WTC11 (cell line): ENCODE results near the gene EIF2A.

Source experiments
- ATF2 ChIP-seq: sonication (generic); formaldehyde crosslinking; IDR thresholded peaks from 2 replicates; pipeline ENCODE4 v1.8.1; 2022; ENCODE audit warnings: low read depth, missing genetic modification reagents, borderline replicate concordance
- ATF3 ChIP-seq: sonication (generic); formaldehyde crosslinking; conservative IDR thresholded peaks from 2 replicates; pipeline ENCODE4 v1.8.1; 2022; ENCODE audit warnings: mild to moderate bottlenecking, missing genetic modification reagents
- CREM ChIP-seq: sonication (generic); formaldehyde crosslinking; IDR thresholded peaks from 2 replicates; pipeline ENCODE4 v1.8.1; 2022; ENCODE audit warnings: mild to moderate bottlenecking, missing genetic modification reagents, moderate library complexity
- CTCF ChIP-seq: fragments of 200-600 bp; IDR thresholded peaks from 2 replicates; pipeline ENCODE4 v1.8.0; 2022; ENCODE audit warnings: antibody characterized with exemption
- E2F5 ChIP-seq: sonication (generic); formaldehyde crosslinking; IDR thresholded peaks from 2 replicates; pipeline ENCODE4 v1.8.1; 2022; ENCODE audit warnings: mild to moderate bottlenecking, moderate library complexity, missing genetic modification reagents
- MAX ChIP-seq: sonication (generic); formaldehyde crosslinking; IDR thresholded peaks from 2 replicates; pipeline ENCODE4 v1.8.0; 2022; ENCODE audit warnings: mild to moderate bottlenecking, missing genetic modification reagents
- NR1H2 ChIP-seq: sonication (generic); formaldehyde crosslinking; IDR thresholded peaks from 2 replicates; pipeline ENCODE4 v1.9.0; 2021; ENCODE audit warnings: mild to moderate bottlenecking, moderate library complexity, missing genetic modification reagents
- NR2C2 ChIP-seq: sonication (generic); formaldehyde crosslinking; IDR thresholded peaks from 2 replicates; pipeline ENCODE4 v1.8.0; 2022; ENCODE audit warnings: mild to moderate bottlenecking, missing genetic modification reagents
- TEAD4 ChIP-seq: sonication (generic); formaldehyde crosslinking; IDR thresholded peaks from 2 replicates; pipeline ENCODE4 v1.8.0; 2022; ENCODE audit warnings: mild to moderate bottlenecking, missing genetic modification reagents
- USF2 ChIP-seq: sonication (generic); formaldehyde crosslinking; IDR thresholded peaks from 2 replicates; pipeline ENCODE4 v1.8.1; 2023; ENCODE audit warnings: mild to moderate bottlenecking, missing genetic modification reagents, moderate library complexity
- ZNF512 ChIP-seq: sonication (generic); formaldehyde crosslinking; IDR thresholded peaks from 2 replicates; pipeline ENCODE4 v1.8.1; 2022; ENCODE audit warnings: missing genetic modification reagents, borderline replicate concordance

- TF ChIP-seq ATF3 (no peak), CREM (no peak), TEAD4 (CRISPR knock-in tag) (no peak), NR1H2 (CRISPR knock-in tag) (no peak), CTCF (no peak), USF2 (CRISPR knock-in tag) (no peak), ATF2 (CRISPR knock-in tag) (no peak), ZNF512 (CRISPR knock-in tag) (no peak), NR2C2 (CRISPR knock-in tag) (no peak), MAX (CRISPR knock-in tag) (no peak), E2F5 (CRISPR knock-in tag) (no peak)
Observed at GRCh38 chr3:150503402-150504099, 43.0 kb upstream of the EIF2A start.
